GM21515 (cell line): Measurements from ENCODE around the gene MPHOSPH9.

Source experiments
- ATAC-seq: cut with Tn5 transposase; IDR thresholded peaks from one replicate; pipeline ENCODE4 v1.9.1; 2021; ENCODE audit not compliant: unreplicated experiment

MPHOSPH9 gene

GRCh38 chr12:123232807-123233504, at the start of gene MPHOSPH9, which contains the start of gene MTRFR:
Gene MPHOSPH9, minus strand, starts transcription at chr12:123233141. Its CDS starts 2,777 bp downstream, at chr12:123230364.
Gene MTRFR, plus strand, starts transcription at chr12:123233436. Its CDS starts 20,239 bp downstream, at chr12:123253675.
- peak; percentile 75 for ATAC-seq

- ATAC-seq = no peak
Measured at GRCh38 chr12:123282111-123282510, 49.2 kb upstream of the MPHOSPH9 start.

GRCh38 chr12:123280971-123281370, 48.0 kb upstream of the MPHOSPH9 start:
- ATAC-seq = no peak

GRCh38 chr12:123278101-123278627, 45.2 kb upstream of the MPHOSPH9 start:
- peak; percentile 72 for ATAC-seq

- ATAC-seq = no peak
Measured at GRCh38 chr12:123273166-123273565, 40.2 kb upstream of the MPHOSPH9 start.

GRCh38 chr12:123271001-123271668, 38.2 kb upstream of the MPHOSPH9 start:
- ATAC-seq = peak; percentile 50

GRCh38 chr12:123270214-123271000, 37.5 kb upstream of the MPHOSPH9 start:
- no peak for ATAC-seq

GRCh38 chr12:123269896-123270213, 36.9 kb upstream of the MPHOSPH9 start:
- ATAC-seq = no peak

GRCh38 chr12:123269395-123269892, 36.5 kb upstream of the MPHOSPH9 start:
- ATAC-seq = no peak

- ATAC-seq = no peak
Measured at GRCh38 chr12:123268850-123269249, 35.9 kb upstream of the MPHOSPH9 start.

GRCh38 chr12:123267991-123268843, 35.3 kb upstream of the MPHOSPH9 start:
- no peak for ATAC-seq

GRCh38 chr12:123267335-123267920, 34.5 kb upstream of the MPHOSPH9 start:
- ATAC-seq = no peak

GRCh38 chr12:123266679-123267277, 33.8 kb upstream of the MPHOSPH9 start:
- ATAC-seq = no peak

- no peak for ATAC-seq
Measured at GRCh38 chr12:123265851-123266678, 33.1 kb upstream of the MPHOSPH9 start.

GRCh38 chr12:123264642-123265041, 31.7 kb upstream of the MPHOSPH9 start:
- ATAC-seq = no peak

GRCh38 chr12:123263196-123263817, 30.4 kb upstream of the MPHOSPH9 start:
- ATAC-seq = no peak

GRCh38 chr12:123261196-123261595, 28.3 kb upstream of the MPHOSPH9 start:
- no peak for ATAC-seq

- ATAC-seq = no peak
Measured at GRCh38 chr12:123260081-123260480, 27.1 kb upstream of the MPHOSPH9 start.
